Spleen (tissue), 11 donors: ENCODE measurements around the gene SPON1. TPM values are rescaled to one million over a fixed set of nuclear protein-coding genes. Genes with fewer than 3 reads are reported as not detected.
"Not testable (repeated sequence)": the region's sequence is repeated elsewhere in the genome, so short reads cannot be mapped to it uniquely, and the experiment has no call there.

ENCODE experiments used
- DNase-seq: peaks from one replicate; pipeline ENCODE4 v3.0.0-alpha.2; 2020
- H3K27ac ChIP-seq, 8 donors: fragments of 200-600 bp; sonication (generic) in 7 of 8; 1 replicate in 4 of 8; 2 replicates in 4 of 8; pipeline versions ENCODE4 v1.5.0 to v1.8.0; 2016 to 2021; ENCODE audit warnings: inconsistent platforms in 4 of 8, mild to moderate bottlenecking in 4 of 8, moderate library complexity in 1 of 8
- H3K27me3 ChIP-seq, 7 donors: fragments of 200-600 bp; sonication (generic) in 6 of 7; replicated peaks in 1 of 7; 1 replicate in 4 of 7; 2 replicates in 3 of 7; pipeline versions ENCODE4 v1.5.0 to v1.8.0; 2016 to 2021; ENCODE audit warnings: inconsistent platforms in 3 of 7, mild to moderate bottlenecking in 1 of 7
- H3K36me3 ChIP-seq, 6 donors: fragments of 200-600 bp; sonication (generic) in 5 of 6; 1 replicate in 4 of 6; 2 replicates in 2 of 6; pipeline versions ENCODE4 v1.5.0 to v1.8.0; 2016 to 2021; ENCODE audit warnings: inconsistent platforms in 2 of 6
- H3K4me1 ChIP-seq, 6 donors: fragments of 200-600 bp; sonication (generic) in 5 of 6; 1 replicate in 3 of 6; 2 replicates in 3 of 6; pipeline versions ENCODE4 v1.5.0 to v1.8.0; 2016 to 2021; ENCODE audit warnings: inconsistent platforms in 3 of 6
- H3K4me3 ChIP-seq, 8 donors: fragments of 200-600 bp; sonication (generic) in 7 of 8; 1 replicate in 4 of 8; 2 replicates in 4 of 8; pipeline versions ENCODE4 v1.5.0 to v1.8.0; 2016 to 2021; ENCODE audit warnings: inconsistent platforms in 4 of 8, mild to moderate bottlenecking in 4 of 8, moderate library complexity in 2 of 8
- H3K9me3 ChIP-seq, 8 donors: fragments of 200-600 bp; sonication (generic) in 7 of 8; 1 replicate in 4 of 8; 2 replicates in 4 of 8; pipeline versions ENCODE4 v1.5.0 to v1.8.0; 2016 to 2021; ENCODE audit warnings: inconsistent platforms in 4 of 8
- POLR2A ChIP-seq, 3 donors: fragments of 450-650 bp; IDR thresholded peaks; one replicate each; pipeline ENCODE4 v1.5.1; 2017; ENCODE audit warnings: antibody characterized with exemption in 3 of 3, mild to moderate bottlenecking in 1 of 3
- POLR2AphosphoS5 ChIP-seq, 3 donors: sonication (generic); formaldehyde crosslinking; IDR thresholded peaks; one replicate each; pipeline ENCODE4 v1.5.1; 2017; ENCODE audit warnings: antibody characterized with exemption in 3 of 3
- WGBS, 5 donors: extraction: QIAGEN DNeasy Blood & Tissue Kit in 3 of 5; methylation state at CpG; one replicate each; pipeline versions ENCODE4 v1.1.5 to v1.1.7; 2013 to 2018; 5-methylcytosine and 5-hydroxymethylcytosine counted together
- intact Hi-C: fragments of 100-400 bp; cut with DNase I; formaldehyde crosslinking; loops from one replicate; pipeline ENCODE4 v1.15.0; 2023; ENCODE audit warnings: low total_unique reads
- polyA plus RNA-seq, 3 donors: library from polyadenylated mRNA; stranded (reverse); fragments of 200-250 nt; gene quantifications; one replicate each; pipeline ENCODE4 v1.2.1, GENCODE V29; 2013
- total RNA-seq, 7 donors: library from RNA; depleted of rRNA in 3 of 7; stranded (reverse); fragments of >200 nt in 3 of 7; fragmentation: NEBNext Ultra II Directional in 4 of 7; extraction: Animal tissue kit (Norgen Biotek cat#: 25700) in 4 of 7; gene quantifications; one replicate each; pipeline versions ENCODE4 v1.1.0 to v1.2.1, GENCODE V29; 2016 to 2021
- TF ChIP-seq, protein P1 (sequence below), 11 experiments: fragments of 200-600 bp in 7 of 11; fragments of 450-650 bp in 4 of 11; sonication (generic) in 4 of 11; IDR thresholded peaks in 8 of 11; conservative IDR thresholded peaks in 3 of 11; 1 replicate in 7 of 11; 2 replicates in 4 of 11; pipeline versions ENCODE4 v1.4.0 to v1.8.0; 2016 to 2021; ENCODE audit warnings: antibody characterized with exemption in 11 of 11, inconsistent platforms in 4 of 11, mild to moderate bottlenecking in 1 of 11
- donor health status: healthy with polysubstance abuse.
- donor health status: DM: no; HTN: no; CAD: no; lungs with moderate emphysema.
- donor health status: DM: no; HTN: no; CAD: no.
- donor health status: Bipolar disorder and iron deficiency.
- donor health status: healthy.
- donor health status: DM: no; HTN: no; CAD: no.
- donor health status: DM: yes; HTN: yes; CAD: no.

Gene SPON1
- total and polyA plus RNA-seq, 10 donors: 0.72 to 99.2 (median 10.1) TPM

DNA sequence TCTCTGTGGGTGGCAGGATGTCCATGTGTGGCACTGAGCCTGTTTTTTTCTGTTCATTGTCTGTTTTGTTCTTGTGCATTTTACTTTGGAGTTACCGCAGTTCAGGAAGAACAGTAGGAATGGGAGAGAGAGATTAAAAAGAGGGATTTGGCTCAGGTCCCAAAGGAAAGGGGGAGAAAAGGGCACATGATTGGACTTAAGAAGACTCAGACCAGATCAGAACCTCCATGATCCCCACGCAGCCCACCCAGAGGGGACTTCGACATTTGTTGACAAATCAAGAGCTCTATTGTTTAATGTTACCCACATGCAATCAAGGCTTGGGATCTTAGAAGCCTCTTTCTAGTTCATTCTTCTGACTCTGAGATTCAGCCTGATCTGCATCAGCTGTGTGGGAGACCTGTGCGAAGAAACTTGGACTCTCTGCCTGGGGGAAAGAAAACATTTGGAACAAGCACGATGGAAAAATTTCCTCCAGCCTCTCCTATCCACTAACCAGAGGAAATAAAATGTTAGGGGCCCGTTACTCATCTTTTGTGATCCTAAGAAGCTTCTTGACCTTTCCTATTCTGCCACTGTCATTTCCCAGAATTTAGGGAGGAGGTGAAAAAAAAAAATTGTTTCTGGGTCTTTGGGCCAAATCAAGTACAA lies 119.2 kb downstream of the SPON1 start:
- no peak for DNase-seq
- intact Hi-C loops: no loop called here
- H3K4me3 ChIP-seq: no peak overlapping the region
- no peaks in the 10 kb centered on the region for H3K36me3 ChIP-seq
- H3K9me3 ChIP-seq: peaks cover 0 to 5% (median 0%) of the 10 kb centered on the region in 8 donors
- 57 to 80% (median 73%) methylated on average over 6 of the region's 6 CpGs for WGBS, 5 donors
- H3K27me3 ChIP-seq: peaks cover 0 to 8% (median 0%) of the 10 kb centered on the region in 7 donors
- H3K4me1 ChIP-seq: peaks cover 0 to 27% (median 8%) of the 10 kb centered on the region in 6 donors
- H3K27ac ChIP-seq: peak overlapping the region in 5 of 8 donors; percentile 56 to 74 (median 69)
- no peak for TF ChIP-seq POLR2AphosphoS5 (IDR thresholded peaks at IDR 0.05)

- peak overlapping the region in 4 of 8 donors; percentile 4 to 30 (median 20) for H3K27ac ChIP-seq
- TF ChIP-seq POLR2AphosphoS5 (IDR thresholded peaks at IDR 0.05) (peak in 1 of 3 donors; percentile 77), POLR2A (IDR thresholded peaks at IDR 0.05) (no peak)
- DNase-seq: no peak
- H3K4me1 ChIP-seq: peaks cover 0 to 25% (median 8%) of the 10 kb centered on the region in 6 donors
- peaks cover 0 to 8% (median 0%) of the 10 kb centered on the region in 7 donors for H3K27me3 ChIP-seq
- H3K9me3 ChIP-seq: peaks cover 0 to 5% (median 0%) of the 10 kb centered on the region in 8 donors
- no peaks in the 10 kb centered on the region for H3K36me3 ChIP-seq
- intact Hi-C loops: no loop called here
- no peak overlapping the region for H3K4me3 ChIP-seq
- 47 to 75% (median 65%) methylated on average over 5 of the region's 5 CpGs for WGBS, 5 donors
Observed at GRCh38 chr11:14082338-14082737, 119.8 kb downstream of the SPON1 start.

- 78 to 85% (median 80%) methylated on average over 2 of the region's 2 CpGs for WGBS, 5 donors
- intact Hi-C loops: not testable (repeated sequence)
Observed at GRCh38 chr11:14088861-14089260, 126.3 kb downstream of the SPON1 start.

GRCh38 chr11:14089690-14090462 lies 127.4 kb downstream of the SPON1 start:
- no peak overlapping the region for H3K27ac ChIP-seq
- TF ChIP-seq, protein P1, sequence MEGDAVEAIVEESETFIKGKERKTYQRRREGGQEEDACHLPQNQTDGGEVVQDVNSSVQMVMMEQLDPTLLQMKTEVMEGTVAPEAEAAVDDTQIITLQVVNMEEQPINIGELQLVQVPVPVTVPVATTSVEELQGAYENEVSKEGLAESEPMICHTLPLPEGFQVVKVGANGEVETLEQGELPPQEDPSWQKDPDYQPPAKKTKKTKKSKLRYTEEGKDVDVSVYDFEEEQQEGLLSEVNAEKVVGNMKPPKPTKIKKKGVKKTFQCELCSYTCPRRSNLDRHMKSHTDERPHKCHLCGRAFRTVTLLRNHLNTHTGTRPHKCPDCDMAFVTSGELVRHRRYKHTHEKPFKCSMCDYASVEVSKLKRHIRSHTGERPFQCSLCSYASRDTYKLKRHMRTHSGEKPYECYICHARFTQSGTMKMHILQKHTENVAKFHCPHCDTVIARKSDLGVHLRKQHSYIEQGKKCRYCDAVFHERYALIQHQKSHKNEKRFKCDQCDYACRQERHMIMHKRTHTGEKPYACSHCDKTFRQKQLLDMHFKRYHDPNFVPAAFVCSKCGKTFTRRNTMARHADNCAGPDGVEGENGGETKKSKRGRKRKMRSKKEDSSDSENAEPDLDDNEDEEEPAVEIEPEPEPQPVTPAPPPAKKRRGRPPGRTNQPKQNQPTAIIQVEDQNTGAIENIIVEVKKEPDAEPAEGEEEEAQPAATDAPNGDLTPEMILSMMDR (IDR thresholded peaks at IDR 0.05 in 8 of 11, conservative IDR thresholded peaks at IDR 0.05 in 3 of 11): no peak
- TF ChIP-seq POLR2A (IDR thresholded peaks at IDR 0.05): no peak
- no peak for TF ChIP-seq POLR2AphosphoS5 (IDR thresholded peaks at IDR 0.05)
- no peaks in the 10 kb centered on the region for H3K36me3 ChIP-seq
- 84 to 90% (median 87%) methylated on average over 16 to 17 of the region's 17 CpGs for WGBS, 5 donors
- no peaks in the 10 kb centered on the region for H3K4me1 ChIP-seq
- H3K4me3 ChIP-seq: no peak overlapping the region
- no peaks in the 10 kb centered on the region for H3K9me3 ChIP-seq
- intact Hi-C loops: no loop called here
- DNase-seq: no peak
- H3K27me3 ChIP-seq: peaks cover 0 to 23% (median 0%) of the 10 kb centered on the region in 7 donors

More at GRCh38 chr11:14088861-14089260, 126.3 kb downstream of the SPON1 start:
- H3K36me3 ChIP-seq, DNase-seq, H3K9me3 ChIP-seq, H3K27ac ChIP-seq, H3K4me1 ChIP-seq, H3K4me3 ChIP-seq: not testable (repeated sequence)
- H3K27me3 ChIP-seq: peaks cover 0 to 23% (median 0%) of the 10 kb centered on the region in 7 donors

GRCh38 chr11:14090631-14091030 lies 128.1 kb downstream of the SPON1 start:
- H3K27ac ChIP-seq, H3K36me3 ChIP-seq, H3K4me1 ChIP-seq, H3K4me3 ChIP-seq, H3K9me3 ChIP-seq, DNase-seq, intact Hi-C loops: not testable (repeated sequence)
- peaks cover 0 to 23% (median 0%) of the 10 kb centered on the region in 7 donors for H3K27me3 ChIP-seq
- 48 to 71% (median 69%) methylated on average over 4 to 9 of the region's 9 CpGs for WGBS, 5 donors

DNA sequence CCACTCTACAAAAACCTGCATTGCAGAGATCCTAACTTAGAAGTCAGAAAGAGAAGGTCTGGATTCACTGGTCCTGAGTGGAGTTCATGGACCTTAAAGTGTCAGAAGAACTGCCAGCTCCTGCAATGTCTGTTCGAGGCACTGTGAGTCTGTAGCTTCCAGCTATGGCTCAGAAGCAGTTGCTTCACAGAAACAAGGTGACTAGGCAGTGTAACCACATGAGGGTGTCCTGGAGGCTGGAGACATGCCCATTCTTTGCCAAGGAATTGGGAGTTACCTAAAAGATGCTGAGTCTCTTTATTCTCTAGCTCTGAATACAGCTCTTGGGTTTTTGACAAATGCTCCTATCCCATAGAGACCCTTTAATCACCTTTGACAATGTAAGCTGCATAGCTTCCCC lies 130.5 kb downstream of the SPON1 start:
- no peak for DNase-seq
- H3K4me3 ChIP-seq: no peak overlapping the region
- no peaks in the 10 kb centered on the region for H3K4me1 ChIP-seq
- H3K27me3 ChIP-seq: peaks cover 0 to 18% (median 0%) of the 10 kb centered on the region in 7 donors
- 0 to 86% (median 67%) methylated on average over 1 of the region's 1 CpG; no CpG with 5 or more reads in 1 of the 5 donors for WGBS, 5 donors
- intact Hi-C loops: no loop called here
- no peaks in the 10 kb centered on the region for H3K9me3 ChIP-seq
- TF ChIP-seq POLR2A (IDR thresholded peaks at IDR 0.05) (no peak), POLR2AphosphoS5 (IDR thresholded peaks at IDR 0.05) (no peak)
- TF ChIP-seq, protein P1 (IDR thresholded peaks at IDR 0.05 in 8 of 11, conservative IDR thresholded peaks at IDR 0.05 in 3 of 11): no peak
- H3K36me3 ChIP-seq: no peaks in the 10 kb centered on the region
- H3K27ac ChIP-seq: no peak overlapping the region
